HG03378 (cell line): Measurements from ENCODE around the gene ARHGAP29.

ENCODE experiments used
- ATAC-seq: cut with Tn5 transposase; IDR thresholded peaks from one replicate; pipeline ENCODE4 v1.9.1; 2021; ENCODE audit warnings: mild to moderate bottlenecking, moderate library complexity; ENCODE audit not compliant: unreplicated experiment

Gene ARHGAP29

GRCh38 chr1:94125551-94126514, 111.6 kb downstream of the ARHGAP29 start:
- no peak for ATAC-seq

DNA sequence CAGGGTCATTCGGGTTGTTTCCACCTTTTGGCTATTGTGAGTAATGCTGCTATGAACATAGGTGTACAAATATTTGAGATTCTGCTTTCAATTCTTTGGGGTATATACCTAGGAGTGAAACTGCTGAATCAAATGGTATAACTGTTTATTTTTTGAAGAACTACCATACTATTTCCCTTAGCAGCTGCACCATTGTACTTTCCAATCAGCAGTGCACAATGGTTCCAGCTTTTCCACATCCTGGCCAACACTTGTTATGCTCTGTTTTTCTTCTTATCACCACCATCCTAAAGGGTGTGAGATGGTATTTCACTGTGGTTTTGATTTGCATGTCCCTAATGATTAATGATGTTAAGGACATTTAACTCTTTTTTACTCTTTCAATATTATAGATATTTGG, 112.8 kb downstream of the ARHGAP29 start:
- no peak for ATAC-seq

DNA sequence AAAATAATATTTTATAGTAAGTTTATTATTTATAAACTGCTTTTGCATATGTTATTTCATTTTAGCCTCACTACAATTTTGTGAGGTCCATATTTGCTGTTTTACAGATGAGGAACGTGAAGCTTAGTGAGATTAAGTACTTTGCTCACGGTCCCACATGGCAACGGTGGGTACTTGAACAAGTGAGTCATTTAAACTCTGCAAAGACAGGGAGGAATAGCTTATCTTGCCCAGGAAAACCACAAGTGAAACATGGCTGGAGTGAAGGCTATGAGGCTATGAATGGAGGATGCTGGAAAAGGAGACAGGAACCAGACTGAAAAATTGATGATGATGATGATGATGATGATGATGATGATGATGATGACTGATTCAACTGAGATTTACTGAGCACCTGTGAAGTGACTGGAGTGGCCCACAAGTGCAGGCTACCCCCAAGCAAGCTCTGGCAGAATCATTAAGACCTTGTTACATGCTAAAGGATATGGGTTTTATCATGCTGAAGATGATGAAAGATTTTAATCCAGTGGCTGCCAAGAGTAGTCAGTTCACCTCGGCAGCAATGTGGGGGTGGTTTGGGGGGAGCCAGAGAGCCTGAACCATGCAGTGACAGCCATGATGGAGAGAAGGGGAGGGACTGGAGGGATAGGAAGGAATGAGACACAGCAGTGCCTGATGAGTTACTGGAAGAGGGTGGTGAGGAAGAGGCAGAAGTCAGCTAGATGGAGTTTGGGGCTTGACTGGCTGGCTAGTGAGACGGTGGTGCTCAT, 115.0 kb downstream of the ARHGAP29 start:
- no peak for ATAC-seq
